Upper lobe of left lung (tissue), 6 donors: ENCODE results near the gene PLPPR1. TPM values are rescaled to one million over a fixed set of nuclear protein-coding genes. Genes with fewer than 3 reads are reported as not detected.

ENCODE experiments used
- ATAC-seq, 2 donors: fragments of 200-7000 bp; cut with Tn5 transposase; one replicate each; pipeline ENCODE4 v1.9.1; 2022; ENCODE audit warnings: mild to moderate bottlenecking in 2 of 2, moderate library complexity in 2 of 2; ENCODE audit not compliant: low FRiP score in 2 of 2
- DNase-seq, 2 donors: peaks; one replicate each; pipeline ENCODE4 v3.0.0-alpha.2; 2019 to 2020
- H3K27ac ChIP-seq, 4 donors: fragments of 200-600 bp; sonication (generic); one replicate each; pipeline ENCODE4 v1.5.1; 2016 to 2019
- H3K27me3 ChIP-seq, 4 donors: fragments of 200-600 bp; sonication (generic); one replicate each; pipeline ENCODE4 v1.5.1; 2017 to 2019
- H3K36me3 ChIP-seq, 4 donors: fragments of 200-600 bp; sonication (generic); one replicate each; pipeline ENCODE4 v1.5.1; 2016 to 2019
- H3K4me1 ChIP-seq, 4 donors: fragments of 200-600 bp; sonication (generic); one replicate each; pipeline ENCODE4 v1.5.1; 2018 to 2019
- H3K4me3 ChIP-seq, 4 donors: fragments of 200-600 bp; sonication (generic); one replicate each; pipeline ENCODE4 v1.5.1; 2017 to 2019; ENCODE audit warnings: mild to moderate bottlenecking in 2 of 4, moderate library complexity in 1 of 4
- H3K9me3 ChIP-seq, 4 donors: fragments of 200-600 bp; sonication (generic); one replicate each; pipeline ENCODE4 v1.5.1; 2018 to 2019
- EP300 ChIP-seq, 4 donors: sonication (generic); formaldehyde crosslinking; IDR thresholded peaks; one replicate each; pipeline ENCODE4 v1.5.1; 2017; ENCODE audit warnings: antibody characterized with exemption in 4 of 4, control low read depth in 2 of 4
- POLR2A ChIP-seq, 4 donors: fragments of 450-650 bp; IDR thresholded peaks; one replicate each; pipeline ENCODE4 v1.5.1; 2016 to 2017; ENCODE audit warnings: antibody characterized with exemption in 4 of 4, mild to moderate bottlenecking in 2 of 4
- POLR2AphosphoS5 ChIP-seq, 2 donors: sonication (generic); formaldehyde crosslinking; IDR thresholded peaks; one replicate each; pipeline ENCODE4 v1.5.1; 2017; ENCODE audit warnings: antibody characterized with exemption in 2 of 2
- WGBS, 2 donors: methylation state at CpG; one replicate each; pipeline ENCODE4 v1.1.5; 2017 to 2018; 5-methylcytosine and 5-hydroxymethylcytosine counted together
- total RNA-seq, 6 donors: library from RNA; depleted of rRNA in 4 of 6; stranded (reverse); fragments of >200 nt in 4 of 6; gene quantifications; one replicate each; pipeline versions ENCODE4 v1.1.0 to v1.2.1, GENCODE V29; 2016 to 2021
- TF ChIP-seq, protein P1 (sequence below), 6 experiments: fragments of 450-650 bp in 4 of 6; fragments of 200-600 bp in 2 of 6; sonication (generic) in 2 of 6; IDR thresholded peaks; one replicate each; pipeline ENCODE4 v1.5.1; 2016 to 2019; ENCODE audit warnings: antibody characterized with exemption in 6 of 6
- donor health status: DM: no; HTN: no; CAD: no; lungs with moderate emphysema.
- donor health status: DM: no; HTN: yes; CAD: no; lungs with severe emphysema.

Gene PLPPR1
- total RNA-seq, 6 donors from 2014 or later, result 0.44 to 5.1 (median 2.7) TPM; not detected in 1

DNA sequence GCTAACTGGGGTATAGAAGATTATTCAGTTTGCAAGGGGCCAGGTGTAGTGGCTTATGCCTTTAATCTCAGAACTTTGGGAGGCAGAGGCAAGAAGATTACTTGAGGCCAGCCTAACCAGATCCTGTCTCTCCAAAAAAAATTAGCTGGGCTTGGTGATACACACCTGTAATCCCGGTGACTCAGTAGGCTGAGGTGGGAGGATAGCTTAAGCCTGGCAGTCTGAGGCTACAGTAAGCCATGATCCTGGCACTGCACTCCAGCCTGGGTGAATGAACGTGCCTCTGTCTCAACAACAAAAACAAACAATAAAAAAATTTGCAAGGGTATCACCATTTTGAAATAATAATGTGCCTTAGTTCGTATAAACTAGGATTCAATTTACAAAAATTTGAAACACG lies 305.0 kb downstream of the PLPPR1 start:
- WGBS, 2 donors, result 68 to 69% methylated on average over 4 of the region's 4 CpGs
- H3K27ac ChIP-seq, result no peak overlapping the region
- no peaks in the 10 kb centered on the region for H3K9me3 ChIP-seq
- no peaks in the 10 kb centered on the region for H3K4me1 ChIP-seq
- DNase-seq, result no peak
- TF ChIP-seq EP300 (IDR thresholded peaks at IDR 0.05) (no peak), POLR2AphosphoS5 (IDR thresholded peaks at IDR 0.05) (no peak), POLR2A (IDR thresholded peaks at IDR 0.05) (no peak)
- TF ChIP-seq, protein P1, sequence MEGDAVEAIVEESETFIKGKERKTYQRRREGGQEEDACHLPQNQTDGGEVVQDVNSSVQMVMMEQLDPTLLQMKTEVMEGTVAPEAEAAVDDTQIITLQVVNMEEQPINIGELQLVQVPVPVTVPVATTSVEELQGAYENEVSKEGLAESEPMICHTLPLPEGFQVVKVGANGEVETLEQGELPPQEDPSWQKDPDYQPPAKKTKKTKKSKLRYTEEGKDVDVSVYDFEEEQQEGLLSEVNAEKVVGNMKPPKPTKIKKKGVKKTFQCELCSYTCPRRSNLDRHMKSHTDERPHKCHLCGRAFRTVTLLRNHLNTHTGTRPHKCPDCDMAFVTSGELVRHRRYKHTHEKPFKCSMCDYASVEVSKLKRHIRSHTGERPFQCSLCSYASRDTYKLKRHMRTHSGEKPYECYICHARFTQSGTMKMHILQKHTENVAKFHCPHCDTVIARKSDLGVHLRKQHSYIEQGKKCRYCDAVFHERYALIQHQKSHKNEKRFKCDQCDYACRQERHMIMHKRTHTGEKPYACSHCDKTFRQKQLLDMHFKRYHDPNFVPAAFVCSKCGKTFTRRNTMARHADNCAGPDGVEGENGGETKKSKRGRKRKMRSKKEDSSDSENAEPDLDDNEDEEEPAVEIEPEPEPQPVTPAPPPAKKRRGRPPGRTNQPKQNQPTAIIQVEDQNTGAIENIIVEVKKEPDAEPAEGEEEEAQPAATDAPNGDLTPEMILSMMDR (IDR thresholded peaks at IDR 0.05), result no peak
- no peaks in the 10 kb centered on the region for H3K27me3 ChIP-seq
- no peak for ATAC-seq
- no peak overlapping the region for H3K4me3 ChIP-seq
- no peaks in the 10 kb centered on the region for H3K36me3 ChIP-seq

DNA sequence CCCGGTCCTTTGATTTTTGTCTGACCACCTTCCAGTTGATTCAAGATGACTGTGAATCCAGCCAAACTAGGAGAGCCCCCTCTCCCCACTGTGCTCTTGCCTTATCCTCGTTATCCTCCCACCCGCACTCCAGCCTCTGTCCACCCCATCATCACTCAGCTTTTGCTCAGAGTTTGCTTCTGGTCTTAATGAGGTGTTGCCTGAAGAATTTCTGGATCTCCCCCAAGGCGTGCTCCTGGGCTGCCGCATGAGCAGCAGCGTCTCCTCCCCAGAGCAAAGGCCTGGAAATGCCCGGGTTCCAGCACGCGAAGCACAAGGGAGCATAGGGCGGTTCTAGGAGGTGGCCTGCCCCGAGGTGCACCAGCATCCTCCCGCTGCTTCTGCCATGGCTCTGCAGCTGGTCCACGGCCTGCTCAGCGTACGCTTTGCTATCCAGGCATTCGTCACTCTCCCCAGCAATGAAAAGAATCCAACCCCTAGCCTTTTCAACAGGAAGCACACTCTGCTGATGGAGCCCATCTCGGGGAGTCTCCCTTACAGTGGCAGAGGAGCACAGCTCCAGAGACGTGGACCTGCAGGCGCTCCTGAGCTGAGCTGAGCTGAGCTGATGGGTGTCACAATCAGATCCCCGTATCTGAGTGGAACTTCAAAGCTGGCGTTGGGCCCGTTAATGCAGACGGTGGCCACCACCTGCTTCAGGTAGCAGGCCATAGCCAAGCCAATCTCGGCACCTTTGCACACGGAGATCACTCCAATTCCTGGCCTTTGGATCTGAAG lies 305.6 kb downstream of the PLPPR1 start:
- Histone ChIP-seq H3K4me1 (no peaks in the 10 kb centered on the region), H3K4me3 (no peak overlapping the region), H3K27ac (no peak overlapping the region), H3K9me3 (no peaks in the 10 kb centered on the region), H3K36me3 (no peaks in the 10 kb centered on the region), H3K27me3 (no peaks in the 10 kb centered on the region)
- DNase-seq (peak in 1 of 2 donors; percentile 37), ATAC-seq (no peak)
- TF ChIP-seq POLR2AphosphoS5 (IDR thresholded peaks at IDR 0.05) (no peak), POLR2A (IDR thresholded peaks at IDR 0.05) (no peak), EP300 (IDR thresholded peaks at IDR 0.05) (no peak)
- TF ChIP-seq, protein P1 (IDR thresholded peaks at IDR 0.05), result no peak
- 82 to 84% methylated on average over 12 to 25 of the region's 25 CpGs for WGBS, 2 donors

DNA sequence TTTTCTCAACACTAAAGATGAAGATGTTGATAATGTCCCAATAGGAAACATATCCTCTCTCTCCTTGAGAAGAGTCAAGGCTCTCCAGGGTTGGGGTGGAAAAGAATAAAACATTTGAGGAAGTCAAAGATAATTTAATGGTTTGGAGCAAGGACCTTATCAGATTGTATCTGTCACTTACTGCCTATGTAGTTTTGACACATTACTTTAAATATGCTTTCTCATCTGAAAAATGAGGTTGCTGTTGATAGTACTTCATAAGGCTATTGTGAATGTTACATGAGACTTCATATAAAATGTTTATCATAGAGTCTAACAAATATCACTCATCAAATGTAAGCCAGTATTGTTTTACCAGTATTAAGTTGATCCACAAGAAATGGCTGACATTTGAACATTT lies 307.6 kb downstream of the PLPPR1 start:
- no peak for ATAC-seq

DNA sequence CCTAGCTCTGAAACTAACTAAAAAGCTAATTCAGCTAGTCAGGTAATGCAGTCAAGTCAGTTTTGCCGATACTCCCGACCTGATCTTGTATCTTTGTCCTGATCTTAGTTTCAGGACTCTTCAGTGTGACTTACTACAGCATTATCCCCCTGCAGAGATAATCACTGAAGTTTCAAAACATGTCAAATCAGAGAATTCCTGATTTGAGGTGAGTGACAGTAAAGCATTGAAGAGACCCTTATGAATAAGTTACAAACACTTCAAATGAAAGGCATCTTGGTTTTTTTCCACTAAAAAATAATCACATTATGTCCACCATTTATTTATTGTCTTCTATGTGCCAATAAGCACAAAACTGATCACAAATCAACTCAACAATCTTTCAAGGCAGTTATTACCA lies 308.7 kb downstream of the PLPPR1 start:
- no peaks in the 10 kb centered on the region for H3K4me1 ChIP-seq
- ATAC-seq, result no peak
- H3K27ac ChIP-seq, result no peak overlapping the region
- no peaks in the 10 kb centered on the region for H3K9me3 ChIP-seq
- TF ChIP-seq POLR2A (IDR thresholded peaks at IDR 0.05) (no peak), POLR2AphosphoS5 (IDR thresholded peaks at IDR 0.05) (no peak), EP300 (IDR thresholded peaks at IDR 0.05) (no peak)
- TF ChIP-seq, protein P1 (IDR thresholded peaks at IDR 0.05), result no peak
- WGBS, 2 donors, result 78 to 86% methylated on average over 2 of the region's 2 CpGs
- no peaks in the 10 kb centered on the region for H3K36me3 ChIP-seq
- no peaks in the 10 kb centered on the region for H3K27me3 ChIP-seq
- H3K4me3 ChIP-seq, result no peak overlapping the region
- DNase-seq, result no peak

More for the DNA sequence above, 307.6 kb downstream of the PLPPR1 start:
- no peaks in the 10 kb centered on the region for H3K27me3 ChIP-seq
- no peak overlapping the region for H3K27ac ChIP-seq
- H3K4me3 ChIP-seq, result no peak overlapping the region
- H3K4me1 ChIP-seq, result no peaks in the 10 kb centered on the region
- DNase-seq, result no peak
- no peaks in the 10 kb centered on the region for H3K9me3 ChIP-seq
- H3K36me3 ChIP-seq, result no peaks in the 10 kb centered on the region
- TF ChIP-seq EP300 (IDR thresholded peaks at IDR 0.05) (no peak), POLR2AphosphoS5 (IDR thresholded peaks at IDR 0.05) (no peak), POLR2A (IDR thresholded peaks at IDR 0.05) (no peak)
- TF ChIP-seq, protein P1 (IDR thresholded peaks at IDR 0.05), result no peak

DNA sequence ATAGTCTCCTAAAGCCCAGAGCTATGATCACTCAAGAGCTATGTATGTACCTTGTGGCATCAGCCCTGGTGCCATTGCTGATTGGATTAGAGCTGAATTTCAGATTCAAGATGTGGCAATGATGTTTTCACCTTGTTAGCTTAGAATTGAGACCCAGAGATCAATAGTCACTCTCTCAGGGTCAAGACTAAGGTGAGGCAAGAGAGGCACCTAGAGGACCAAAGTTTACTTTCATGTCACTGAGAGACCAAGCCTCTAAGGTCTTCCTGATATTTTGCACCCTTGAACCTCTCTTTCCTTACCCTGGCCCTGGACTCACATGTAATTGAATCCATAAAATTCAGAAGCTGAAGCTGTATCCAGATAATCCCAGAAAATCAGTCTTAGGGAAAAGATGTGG lies 313.4 kb downstream of the PLPPR1 start:
- no peak for ATAC-seq
- no peaks in the 10 kb centered on the region for H3K4me1 ChIP-seq
- no peak for TF ChIP-seq POLR2AphosphoS5 (IDR thresholded peaks at IDR 0.05)
- no peak for TF ChIP-seq EP300 (IDR thresholded peaks at IDR 0.05)
- TF ChIP-seq, protein P1 (IDR thresholded peaks at IDR 0.05), result no peak
- TF ChIP-seq POLR2A (IDR thresholded peaks at IDR 0.05), result no peak
- no peaks in the 10 kb centered on the region for H3K36me3 ChIP-seq
- H3K27me3 ChIP-seq, result no peaks in the 10 kb centered on the region
- no peak overlapping the region for H3K4me3 ChIP-seq
- H3K9me3 ChIP-seq, result no peaks in the 10 kb centered on the region
- no peak for DNase-seq
- no peak overlapping the region for H3K27ac ChIP-seq
